Medulla oblongata (tissue), 1 donor: ENCODE data around the gene INHBB.

Experiments
- DNase-seq: peaks from one replicate; pipeline ENCODE4 v3.0.0-alpha.2; 2015; ENCODE audit errors: extremely low spot score

INHBB gene

GRCh38 chr2:120396861-120397811 is 51.2 kb downstream of the INHBB start:
- no peak for DNase-seq

DNA sequence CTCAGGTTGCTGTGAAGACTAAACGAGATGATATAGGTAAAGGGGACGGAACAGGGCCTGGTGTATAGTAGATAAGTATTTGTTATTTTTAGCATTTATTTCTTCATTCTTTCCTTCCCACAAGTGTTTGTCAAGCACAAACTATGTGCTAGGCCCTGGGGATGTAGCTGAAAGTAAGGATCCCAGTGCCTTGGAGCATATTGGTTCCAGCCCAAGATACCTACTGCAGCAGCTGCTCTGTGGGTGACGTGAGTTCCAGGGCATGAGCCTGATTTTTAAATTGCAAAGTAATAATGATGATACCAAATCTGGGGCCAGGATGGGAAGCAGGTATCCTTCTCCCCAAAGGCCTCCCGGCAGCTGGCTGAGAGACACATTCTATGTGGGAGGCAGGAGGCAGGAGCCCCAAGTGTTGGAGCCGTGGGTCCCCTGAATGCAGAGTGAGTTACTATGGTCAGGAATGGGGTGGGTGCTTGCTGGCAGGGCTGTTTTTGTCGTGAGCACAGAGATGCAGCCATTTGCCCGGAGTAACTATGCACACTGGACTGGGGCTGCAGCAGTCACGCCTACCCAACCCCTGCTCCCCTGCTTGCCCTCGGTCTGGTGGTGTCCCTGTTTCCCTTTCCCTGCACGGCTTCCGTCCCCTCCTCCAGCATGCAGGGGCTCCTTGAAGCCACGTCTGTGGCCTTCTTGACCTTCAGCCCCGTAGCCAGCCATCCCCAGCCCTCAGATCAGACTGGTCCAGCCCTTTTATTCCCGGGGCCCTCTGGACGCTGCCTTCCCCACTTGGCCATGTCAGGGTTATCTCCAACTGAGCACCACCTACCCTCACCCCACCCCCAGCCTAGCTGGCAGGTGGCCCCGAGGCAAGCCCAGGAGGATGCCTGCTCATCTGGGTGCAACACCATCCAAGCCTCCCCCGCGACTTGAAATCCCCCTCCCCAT is 52.4 kb downstream of the INHBB start:
- no peak for DNase-seq

DNA sequence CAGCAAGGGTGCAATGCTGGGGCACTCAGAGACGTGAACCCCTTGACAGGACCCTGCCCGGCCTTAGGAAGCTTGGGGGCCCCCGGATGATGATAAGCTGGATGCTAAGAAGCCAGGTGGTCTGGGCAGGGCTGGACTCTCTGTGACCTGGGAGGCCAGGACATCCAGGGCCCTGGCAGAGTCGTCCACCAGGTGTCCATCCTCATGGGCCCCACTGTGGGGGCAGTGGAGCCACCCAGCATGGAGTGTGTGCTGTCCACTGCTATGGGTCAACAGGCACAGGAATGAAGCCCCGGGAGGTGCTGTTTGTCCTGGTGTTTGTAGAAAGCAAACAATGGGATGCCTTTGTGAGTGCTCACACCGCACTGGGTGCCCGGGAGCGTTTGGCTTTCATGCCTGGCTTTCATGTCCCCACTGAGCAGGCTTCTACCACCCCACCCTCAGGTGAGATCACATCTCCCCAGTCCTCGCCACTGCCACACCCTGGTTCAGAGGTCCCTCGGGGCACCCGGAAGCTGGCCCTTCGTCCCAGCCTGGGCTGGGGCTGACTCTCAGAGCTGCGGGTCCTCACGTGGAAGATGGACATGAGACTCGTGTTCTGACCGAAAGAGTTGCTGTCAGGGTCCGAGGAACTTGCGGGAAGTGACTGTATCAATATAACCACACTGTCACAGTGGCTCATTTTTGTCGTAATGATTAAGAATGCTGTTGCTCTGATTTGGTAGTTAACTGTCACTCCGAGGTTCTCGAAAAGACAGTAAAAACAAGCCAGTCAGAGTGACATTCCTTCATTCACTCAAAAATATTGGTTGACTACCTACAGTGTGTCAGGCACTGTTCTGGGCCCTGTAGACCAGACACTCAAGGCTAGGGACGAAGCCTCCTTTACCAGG is 53.3 kb downstream of the INHBB start:
- no peak for DNase-seq

DNA sequence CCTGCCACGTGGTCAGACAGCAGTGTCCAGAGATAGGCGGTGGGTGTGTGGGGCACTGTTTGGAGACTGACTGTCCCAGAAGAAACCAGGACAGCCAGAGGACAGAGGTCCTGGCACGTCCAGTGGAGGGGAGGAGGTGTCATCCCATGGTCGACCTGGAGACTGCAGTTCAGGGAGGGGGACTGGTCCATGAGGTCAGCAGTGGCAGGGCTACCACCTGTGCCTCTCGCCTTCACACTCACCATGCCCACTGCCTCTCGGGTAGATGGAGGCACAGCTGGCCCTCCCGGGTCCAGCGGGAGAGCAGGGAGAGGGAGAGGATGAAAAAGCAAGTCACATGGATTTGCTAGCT is 53.9 kb downstream of the INHBB start:
- DNase-seq = no peak

DNA sequence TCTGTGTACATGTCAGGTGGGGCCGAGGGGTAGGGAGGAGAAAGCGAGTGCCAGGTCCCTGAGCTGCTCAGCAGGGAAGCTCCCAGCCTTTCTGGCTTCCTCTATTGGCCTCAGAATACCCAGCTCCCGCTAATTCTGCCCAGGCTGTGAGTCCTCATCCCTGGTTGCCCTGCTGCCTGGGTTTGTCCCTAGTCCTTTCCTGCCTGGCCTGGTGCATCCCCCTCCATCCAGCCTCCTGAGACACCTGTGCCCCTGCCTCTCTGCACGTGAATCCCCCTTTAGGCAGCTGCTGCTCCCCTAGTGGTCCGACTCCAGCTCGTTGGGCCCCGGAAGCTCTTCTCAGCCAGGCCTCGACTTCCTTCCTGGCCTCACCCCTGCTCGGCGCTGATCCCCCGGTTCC is 54.6 kb downstream of the INHBB start:
- DNase-seq = no peak
